Astrocyte (in vitro differentiated cells and primary cell): ENCODE data around the gene INPP4B.

Experiments used
- CTCF ChIP-seq: IDR thresholded peaks from 2 replicates; pipeline ENCODE4 v1.5.1; 2011; ENCODE audit warnings: low read depth, mild to moderate bottlenecking, inconsistent platforms, low read length, moderate library complexity; ENCODE audit not compliant: insufficient read depth
- EZH2 ChIP-seq: IDR thresholded peaks from 2 replicates; pipeline ENCODE4 v1.6.1; 2012; ENCODE audit warnings: mild to moderate bottlenecking, low read length, inconsistent platforms; ENCODE audit not compliant: insufficient read depth

- no peak for TF ChIP-seq CTCF
- no peak for TF ChIP-seq EZH2
Observed at GRCh38 chr4:142098380-142098779, 747.7 kb downstream of the INPP4B start.
